Left lung (tissue), 10 donors: ENCODE data around the gene NDUFB10. TPM values are rescaled to one million over a fixed set of nuclear protein-coding genes. Genes with fewer than 3 reads are reported as not detected.
"Not testable (repeated sequence)": the region's sequence is repeated elsewhere in the genome, so short reads cannot be mapped to it uniquely, and the experiment has no call there.

ENCODE experiments used
- ATAC-seq: fragments of 200-7000 bp; cut with Tn5 transposase; one replicate; pipeline ENCODE4 v1.9.1; 2020; ENCODE audit warnings: moderate library complexity
- DNase-seq, 4 donors: peaks; one replicate each; pipeline ENCODE4 v3.0.0-alpha.2; 2013 to 2020
- H3K27ac ChIP-seq, 2 donors: fragments of 200-600 bp; sonication (generic) in 1 of 2; one replicate each; pipeline versions ENCODE4 v1.5.0 to v1.8.0; 2020 to 2021
- H3K27me3 ChIP-seq, 2 donors: fragments of 200-600 bp; sonication (generic) in 1 of 2; one replicate each; pipeline versions ENCODE4 v1.5.0 to v1.8.0; 2020 to 2021
- H3K36me3 ChIP-seq, 2 donors: fragments of 200-600 bp; sonication (generic) in 1 of 2; one replicate each; pipeline versions ENCODE4 v1.5.0 to v1.8.0; 2020 to 2021
- H3K4me1 ChIP-seq, 2 donors: fragments of 200-600 bp; one replicate each; pipeline ENCODE4 v1.8.0; 2021
- H3K4me3 ChIP-seq, 2 donors: fragments of 200-600 bp; sonication (generic) in 1 of 2; one replicate each; pipeline versions ENCODE4 v1.5.0 to v1.8.0; 2020 to 2021; ENCODE audit warnings: mild to moderate bottlenecking in 1 of 2
- H3K9me3 ChIP-seq, 2 donors: fragments of 200-600 bp; sonication (generic) in 1 of 2; one replicate each; pipeline versions ENCODE4 v1.5.0 to v1.8.0; 2020 to 2021
- CTCF ChIP-seq, 2 donors: fragments of 200-600 bp; sonication (generic) in 1 of 2; IDR thresholded peaks; one replicate each; pipeline versions ENCODE4 v1.5.0 to v1.8.0; 2021; ENCODE audit warnings: antibody characterized with exemption in 2 of 2
- intact Hi-C, 2 donors: fragments of 100-400 bp; cut with DNase I; formaldehyde crosslinking; loops; one replicate each; pipeline versions ENCODE4 v1.11.2 to v1.14.2; 2022
- polyA plus RNA-seq, 6 donors: library from polyadenylated mRNA; unstranded; fragments of 120-200 nt; gene quantifications; one replicate each; pipeline ENCODE4 v1.2.1, GENCODE V29; 2013; ENCODE audit not compliant: insufficient read length in 6 of 6
- total RNA-seq, 2 donors: library from RNA; stranded (reverse); fragmentation: NEBNext Ultra II Directional; extraction: Animal tissue kit (Norgen Biotek cat#: 25700); gene quantifications; one replicate each; pipeline ENCODE4 v1.2.1, GENCODE V29; 2021
- donor health status: DM: no; HTN: yes; CAD: no.
- donor health status: DM: no; HTN: no; CAD: no.

The NDUFB10 gene
- total and polyA plus RNA-seq, 8 donors = 77.6 to 102 (median 93.8) TPM

GRCh38 chr16:1938910-1939309 is 20.4 kb upstream of the NDUFB10 start:
- intact Hi-C loops = no loop called here
- Histone ChIP-seq H3K36me3 (peaks cover 0 to 51% of the 10 kb centered on the region in 2 donors), H3K9me3 (no peaks in the 10 kb centered on the region), H3K27ac (peak overlapping the region in 1 of 2 donors; percentile 93), H3K4me1 (peaks cover 6 to 67% of the 10 kb centered on the region in 2 donors), H3K27me3 (no peaks in the 10 kb centered on the region), H3K4me3 (peak overlapping the region in 1 of 2 donors; percentile 8)
- no peak for ATAC-seq
- DNase-seq = no peak
- no peak for TF ChIP-seq CTCF (IDR thresholded peaks at IDR 0.05)

GRCh38 chr16:1939833-1940232 is 19.5 kb upstream of the NDUFB10 start:
- peaks cover 0 to 51% of the 10 kb centered on the region in 2 donors for H3K36me3 ChIP-seq
- H3K27me3 ChIP-seq, ATAC-seq, intact Hi-C loops, H3K9me3 ChIP-seq, DNase-seq: not testable (repeated sequence)
- peak overlapping the region in 1 of 2 donors; percentile 93 for H3K27ac ChIP-seq
- H3K4me3 ChIP-seq = peak overlapping the region in 1 of 2 donors; percentile 72
- H3K4me1 ChIP-seq = peaks cover 6 to 69% of the 10 kb centered on the region in 2 donors

- no peak for ATAC-seq
Measured at GRCh38 chr16:1940273-1941161, 18.8 kb upstream of the NDUFB10 start.

GRCh38 chr16:1941162-1942046 is 17.9 kb upstream of the NDUFB10 start:
- intact Hi-C loops = no loop called here
- no peaks in the 10 kb centered on the region for H3K9me3 ChIP-seq
- H3K27ac ChIP-seq = peak overlapping the region; percentile 62 to 93
- peak overlapping the region in 1 of 2 donors; percentile 72 for H3K4me3 ChIP-seq
- DNase-seq = no peak
- no peaks in the 10 kb centered on the region for H3K27me3 ChIP-seq
- peaks cover 0 to 49% of the 10 kb centered on the region in 2 donors for H3K36me3 ChIP-seq
- no peak for ATAC-seq
- no peak for TF ChIP-seq CTCF (IDR thresholded peaks at IDR 0.05)
- H3K4me1 ChIP-seq = peaks cover 6 to 62% of the 10 kb centered on the region in 2 donors

More at GRCh38 chr16:1940273-1941161, 18.8 kb upstream of the NDUFB10 start:
- peaks cover 6 to 65% of the 10 kb centered on the region in 2 donors for H3K4me1 ChIP-seq
- no peak for DNase-seq
- no peak for TF ChIP-seq CTCF (IDR thresholded peaks at IDR 0.05)
- intact Hi-C loops = no loop called here
- peaks cover 0 to 51% of the 10 kb centered on the region in 2 donors for H3K36me3 ChIP-seq
- H3K27ac ChIP-seq = peak overlapping the region in 1 of 2 donors; percentile 93
- H3K4me3 ChIP-seq = peak overlapping the region in 1 of 2 donors; percentile 72
- H3K27me3 ChIP-seq = no peaks in the 10 kb centered on the region
- no peaks in the 10 kb centered on the region for H3K9me3 ChIP-seq

- Histone ChIP-seq H3K36me3 (peaks cover 0 to 41% of the 10 kb centered on the region in 2 donors), H3K27ac (peak overlapping the region; percentile 62 to 93), H3K9me3 (no peaks in the 10 kb centered on the region), H3K4me3 (peak overlapping the region; percentile 70 to 72), H3K4me1 (peaks cover 6 to 61% of the 10 kb centered on the region in 2 donors), H3K27me3 (no peaks in the 10 kb centered on the region)
- TF ChIP-seq CTCF (IDR thresholded peaks at IDR 0.05) = no peak
- intact Hi-C loops = no loop called here
- peak in 1 of 4 donors; percentile 72 for DNase-seq
- ATAC-seq = peak; percentile 4
Measured at GRCh38 chr16:1942047-1942809, 17.1 kb upstream of the NDUFB10 start.
